ENCODE results near the gene TCP11L1. TPM values are rescaled to one million over a fixed set of nuclear protein-coding genes. Genes with fewer than 3 reads are reported as not detected.

TCP11L1 gene
- total and polyA plus RNA-seq, 4 donors, result 2.9 to 11.7 (median 6.9) TPM

DNA sequence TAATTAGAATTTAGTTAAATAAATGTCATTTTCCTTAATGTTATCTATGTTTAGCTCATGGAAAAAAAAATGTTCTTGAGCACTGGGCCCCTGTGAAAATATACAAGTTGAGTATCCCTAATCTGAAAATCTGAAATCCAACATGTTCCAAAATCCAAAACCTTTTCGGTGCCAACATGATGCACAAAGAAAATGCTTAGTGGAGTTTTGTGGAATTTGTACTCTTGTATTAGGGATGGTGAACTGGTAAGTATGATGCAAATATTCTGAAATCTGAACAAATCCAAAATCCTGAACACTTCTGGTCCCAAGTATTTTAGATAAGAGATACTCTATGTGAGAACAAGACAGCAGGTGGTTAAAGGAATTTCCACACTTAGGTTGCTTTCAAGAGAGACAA, 44.5 kb downstream of the TCP11L1 start:
- peaks cover 0 to 5% (median under 1%) of the 10 kb centered on the region in 4 donors for H3K36me3 ChIP-seq (ENCODE audit: control insufficient read depth in 4 of 4, insufficient read depth in 3 of 4, low read depth in 1 of 4, low read length in 3 of 4)
- no peaks in the 10 kb centered on the region for H3K9me3 ChIP-seq (ENCODE audit: control insufficient read depth in 4 of 4, low read length in 3 of 4)

More for the DNA sequence above, 44.5 kb downstream of the TCP11L1 start:
- Histone ChIP-seq H3K9ac (ENCODE audit: low read depth in 1 of 2, low read length in 2 of 2) (no peak overlapping the region), H3K27me3 (ENCODE audit: control insufficient read depth in 4 of 4, insufficient read depth in 4 of 4, low read length in 3 of 4) (no peaks in the 10 kb centered on the region), H3K4me3 (ENCODE audit: low read depth in 1 of 3, low read length in 3 of 3) (no peak overlapping the region), H3K27ac (ENCODE audit: low read depth in 1 of 2, low read length in 2 of 2) (peak overlapping the region; percentile 56 to 93), H3K4me1 (ENCODE audit: control insufficient read depth in 4 of 4, insufficient read depth in 4 of 4, low read length in 3 of 4) (peaks cover 6 to 26% (median 20%) of the 10 kb centered on the region in 4 donors)
- no peak for DNase-seq (ENCODE audit: low spot score)
- TF ChIP-seq RAD21 (IDR thresholded peaks at IDR 0.05) (peak; percentile 25 to 61), YY1 (IDR thresholded peaks at IDR 0.05) (peak; percentile 64), RXRA (IDR thresholded peaks at IDR 0.05) (peak; percentile 58 to 71), GABPA (IDR thresholded peaks at IDR 0.05 in 1 of 2, conservative IDR thresholded peaks at IDR 0.05 in 1 of 2) (no peak), TAF1 (conservative IDR thresholded peaks at IDR 0.05) (no peak), FOXA1 (IDR thresholded peaks at IDR 0.05) (no peak), JUND (IDR thresholded peaks at IDR 0.05) (peak; percentile 21 to 34), FOXA2 (IDR thresholded peaks at IDR 0.05) (no peak), HNF4G (IDR thresholded peaks at IDR 0.05) (peak; percentile 94), NR2F2 (IDR thresholded peaks at IDR 0.05) (no peak), HNF4A (conservative IDR thresholded peaks at IDR 0.05) (peak; percentile 98 to 99), SP1 (IDR thresholded peaks at IDR 0.05) (peak; percentile 94), EGR1 (IDR thresholded peaks at IDR 0.05; ENCODE audit: low read depth in 2 of 2) (peak in 1 of 2 donors; percentile 49)
- TF ChIP-seq, protein P1, sequence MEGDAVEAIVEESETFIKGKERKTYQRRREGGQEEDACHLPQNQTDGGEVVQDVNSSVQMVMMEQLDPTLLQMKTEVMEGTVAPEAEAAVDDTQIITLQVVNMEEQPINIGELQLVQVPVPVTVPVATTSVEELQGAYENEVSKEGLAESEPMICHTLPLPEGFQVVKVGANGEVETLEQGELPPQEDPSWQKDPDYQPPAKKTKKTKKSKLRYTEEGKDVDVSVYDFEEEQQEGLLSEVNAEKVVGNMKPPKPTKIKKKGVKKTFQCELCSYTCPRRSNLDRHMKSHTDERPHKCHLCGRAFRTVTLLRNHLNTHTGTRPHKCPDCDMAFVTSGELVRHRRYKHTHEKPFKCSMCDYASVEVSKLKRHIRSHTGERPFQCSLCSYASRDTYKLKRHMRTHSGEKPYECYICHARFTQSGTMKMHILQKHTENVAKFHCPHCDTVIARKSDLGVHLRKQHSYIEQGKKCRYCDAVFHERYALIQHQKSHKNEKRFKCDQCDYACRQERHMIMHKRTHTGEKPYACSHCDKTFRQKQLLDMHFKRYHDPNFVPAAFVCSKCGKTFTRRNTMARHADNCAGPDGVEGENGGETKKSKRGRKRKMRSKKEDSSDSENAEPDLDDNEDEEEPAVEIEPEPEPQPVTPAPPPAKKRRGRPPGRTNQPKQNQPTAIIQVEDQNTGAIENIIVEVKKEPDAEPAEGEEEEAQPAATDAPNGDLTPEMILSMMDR (IDR thresholded peaks at IDR 0.05; ENCODE audit: low read depth, low read length, missing input control), result no peak
- TF ChIP-seq, protein P2, sequence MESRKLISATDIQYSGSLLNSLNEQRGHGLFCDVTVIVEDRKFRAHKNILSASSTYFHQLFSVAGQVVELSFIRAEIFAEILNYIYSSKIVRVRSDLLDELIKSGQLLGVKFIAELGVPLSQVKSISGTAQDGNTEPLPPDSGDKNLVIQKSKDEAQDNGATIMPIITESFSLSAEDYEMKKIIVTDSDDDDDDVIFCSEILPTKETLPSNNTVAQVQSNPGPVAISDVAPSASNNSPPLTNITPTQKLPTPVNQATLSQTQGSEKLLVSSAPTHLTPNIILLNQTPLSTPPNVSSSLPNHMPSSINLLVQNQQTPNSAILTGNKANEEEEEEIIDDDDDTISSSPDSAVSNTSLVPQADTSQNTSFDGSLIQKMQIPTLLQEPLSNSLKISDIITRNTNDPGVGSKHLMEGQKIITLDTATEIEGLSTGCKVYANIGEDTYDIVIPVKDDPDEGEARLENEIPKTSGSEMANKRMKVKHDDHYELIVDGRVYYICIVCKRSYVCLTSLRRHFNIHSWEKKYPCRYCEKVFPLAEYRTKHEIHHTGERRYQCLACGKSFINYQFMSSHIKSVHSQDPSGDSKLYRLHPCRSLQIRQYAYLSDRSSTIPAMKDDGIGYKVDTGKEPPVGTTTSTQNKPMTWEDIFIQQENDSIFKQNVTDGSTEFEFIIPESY (IDR thresholded peaks at IDR 0.05), result peak; percentile 41
- TF ChIP-seq, protein P3, sequence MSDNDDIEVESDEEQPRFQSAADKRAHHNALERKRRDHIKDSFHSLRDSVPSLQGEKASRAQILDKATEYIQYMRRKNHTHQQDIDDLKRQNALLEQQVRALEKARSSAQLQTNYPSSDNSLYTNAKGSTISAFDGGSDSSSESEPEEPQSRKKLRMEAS (IDR thresholded peaks at IDR 0.05), result peak; percentile 14
- TF ChIP-seq, protein P4, sequence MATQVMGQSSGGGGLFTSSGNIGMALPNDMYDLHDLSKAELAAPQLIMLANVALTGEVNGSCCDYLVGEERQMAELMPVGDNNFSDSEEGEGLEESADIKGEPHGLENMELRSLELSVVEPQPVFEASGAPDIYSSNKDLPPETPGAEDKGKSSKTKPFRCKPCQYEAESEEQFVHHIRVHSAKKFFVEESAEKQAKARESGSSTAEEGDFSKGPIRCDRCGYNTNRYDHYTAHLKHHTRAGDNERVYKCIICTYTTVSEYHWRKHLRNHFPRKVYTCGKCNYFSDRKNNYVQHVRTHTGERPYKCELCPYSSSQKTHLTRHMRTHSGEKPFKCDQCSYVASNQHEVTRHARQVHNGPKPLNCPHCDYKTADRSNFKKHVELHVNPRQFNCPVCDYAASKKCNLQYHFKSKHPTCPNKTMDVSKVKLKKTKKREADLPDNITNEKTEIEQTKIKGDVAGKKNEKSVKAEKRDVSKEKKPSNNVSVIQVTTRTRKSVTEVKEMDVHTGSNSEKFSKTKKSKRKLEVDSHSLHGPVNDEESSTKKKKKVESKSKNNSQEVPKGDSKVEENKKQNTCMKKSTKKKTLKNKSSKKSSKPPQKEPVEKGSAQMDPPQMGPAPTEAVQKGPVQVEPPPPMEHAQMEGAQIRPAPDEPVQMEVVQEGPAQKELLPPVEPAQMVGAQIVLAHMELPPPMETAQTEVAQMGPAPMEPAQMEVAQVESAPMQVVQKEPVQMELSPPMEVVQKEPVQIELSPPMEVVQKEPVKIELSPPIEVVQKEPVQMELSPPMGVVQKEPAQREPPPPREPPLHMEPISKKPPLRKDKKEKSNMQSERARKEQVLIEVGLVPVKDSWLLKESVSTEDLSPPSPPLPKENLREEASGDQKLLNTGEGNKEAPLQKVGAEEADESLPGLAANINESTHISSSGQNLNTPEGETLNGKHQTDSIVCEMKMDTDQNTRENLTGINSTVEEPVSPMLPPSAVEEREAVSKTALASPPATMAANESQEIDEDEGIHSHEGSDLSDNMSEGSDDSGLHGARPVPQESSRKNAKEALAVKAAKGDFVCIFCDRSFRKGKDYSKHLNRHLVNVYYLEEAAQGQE (IDR thresholded peaks at IDR 0.05), result peak; percentile 45
- TF ChIP-seq, protein P5, sequence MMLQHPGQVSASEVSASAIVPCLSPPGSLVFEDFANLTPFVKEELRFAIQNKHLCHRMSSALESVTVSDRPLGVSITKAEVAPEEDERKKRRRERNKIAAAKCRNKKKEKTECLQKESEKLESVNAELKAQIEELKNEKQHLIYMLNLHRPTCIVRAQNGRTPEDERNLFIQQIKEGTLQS (IDR thresholded peaks at IDR 0.05), result peak; percentile 86
- WGBS, result 36% methylated on average over 1 of the region's 1 CpG

Data from liver (tissue), 9 donors.